Activated T-cell treated with anti-CD3 and anti-CD28 coated beads for 4 hours (primary cell): ENCODE measurements around the gene NAP1L1.

Source experiments
- DNase-seq: peaks from one replicate; pipeline ENCODE4 v3.0.0-alpha.2; 2020

Gene NAP1L1

DNA sequence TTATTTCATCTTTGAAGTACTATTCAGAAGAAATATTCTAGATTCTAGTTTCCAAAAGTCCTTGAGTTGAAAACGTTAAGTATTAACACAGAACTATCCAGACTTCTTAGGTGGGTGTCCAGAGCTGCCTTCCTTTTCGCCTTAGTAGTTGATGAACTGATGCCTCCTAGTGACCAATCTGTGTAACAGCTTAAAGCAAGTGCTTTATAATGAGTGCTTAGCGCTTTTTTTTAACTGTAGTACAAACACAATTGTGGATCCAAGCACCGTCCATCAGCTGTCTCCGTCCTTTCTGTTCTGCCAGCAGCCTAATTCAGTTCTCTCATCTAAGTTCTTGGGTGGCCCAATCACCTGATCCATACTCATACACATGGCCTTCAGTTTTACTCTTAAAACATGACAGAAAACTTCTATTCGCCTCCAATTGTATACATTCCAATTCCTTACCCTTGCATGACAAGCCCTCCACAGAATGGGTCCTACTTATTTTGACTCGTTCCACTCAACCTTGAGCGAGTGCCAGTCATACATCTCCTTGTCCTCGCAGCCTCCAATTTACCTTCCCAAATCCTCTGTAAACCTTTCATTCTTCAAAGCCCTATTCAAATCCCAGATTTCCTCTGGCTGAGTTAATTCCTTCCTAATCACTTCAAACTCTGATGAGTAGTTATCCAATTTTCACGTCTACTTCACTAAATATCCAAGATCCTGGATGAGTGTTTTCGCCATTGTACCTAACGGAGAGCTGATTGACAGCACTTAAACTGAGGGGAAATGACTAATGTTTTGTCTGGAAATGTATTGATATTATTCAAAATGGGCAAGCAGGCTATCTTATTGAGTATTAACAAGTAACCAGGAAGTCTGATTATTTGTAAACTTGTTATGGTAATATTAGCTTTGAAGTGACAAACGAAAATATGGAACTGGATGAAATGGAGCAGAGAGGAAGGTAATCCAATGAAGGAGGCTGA, 47.1 kb downstream of the NAP1L1 start:
- no peak for DNase-seq

DNA sequence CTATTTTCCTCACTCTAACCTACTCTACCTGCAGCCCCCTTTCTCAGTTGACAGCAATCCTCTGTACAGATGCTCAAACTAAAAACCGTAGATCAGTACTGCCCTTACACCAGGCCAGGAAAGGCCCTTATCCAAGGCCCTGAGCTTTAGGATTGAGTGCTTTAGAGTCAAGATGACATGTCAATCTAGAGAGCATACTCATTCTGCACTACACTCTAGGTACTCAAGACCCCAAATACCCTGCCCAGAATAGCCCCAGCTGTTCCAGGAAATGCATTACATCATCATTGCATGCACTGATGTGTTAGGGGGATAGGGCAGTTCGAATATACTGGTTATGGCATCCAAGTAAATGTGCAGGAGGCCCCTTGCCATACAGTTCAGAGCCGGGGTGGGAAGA, 49.4 kb downstream of the NAP1L1 start:
- DNase-seq: no peak

DNA sequence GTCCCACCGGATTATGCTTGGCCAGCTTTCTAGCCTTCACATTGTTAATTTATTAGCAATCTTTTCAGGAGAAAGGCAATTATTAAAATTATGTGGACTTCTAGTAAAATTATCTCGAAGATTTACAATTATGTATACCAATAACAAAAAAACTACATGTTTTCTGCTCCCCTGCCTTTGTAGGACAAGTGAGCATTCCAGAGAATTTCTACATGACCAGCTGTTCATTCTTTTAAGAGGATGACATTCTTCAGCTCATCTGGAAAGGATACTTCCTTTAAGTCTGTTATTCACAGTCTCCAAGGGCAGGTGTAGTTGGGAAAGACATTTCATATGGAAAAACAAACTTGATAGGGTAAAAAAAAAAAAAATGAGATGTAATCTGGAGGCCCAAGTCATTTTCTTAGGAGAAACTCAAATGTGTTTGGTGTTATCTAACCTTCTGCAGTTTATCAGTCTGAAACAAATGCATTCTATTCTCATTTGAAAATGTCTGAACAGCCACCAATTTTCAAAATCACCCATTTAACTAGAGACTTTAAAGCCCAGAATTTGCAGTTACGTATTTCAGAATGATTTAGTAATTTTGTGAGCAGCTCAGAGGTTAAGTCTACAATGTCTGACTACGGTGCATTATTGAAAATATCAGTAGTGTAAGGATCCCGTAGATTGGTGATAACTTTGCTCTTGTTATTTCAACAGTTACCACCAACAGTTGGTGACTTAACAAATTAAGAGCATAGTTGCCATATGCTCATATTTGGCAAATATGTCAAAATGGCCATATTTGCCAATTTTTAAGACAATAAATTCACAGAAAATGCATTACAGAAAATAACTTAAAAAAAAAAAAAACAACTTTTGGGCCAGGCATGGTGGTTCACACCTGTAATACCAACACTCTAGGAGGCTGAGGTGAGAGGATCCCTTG, 51.1 kb downstream of the NAP1L1 start:
- DNase-seq: no peak

DNA sequence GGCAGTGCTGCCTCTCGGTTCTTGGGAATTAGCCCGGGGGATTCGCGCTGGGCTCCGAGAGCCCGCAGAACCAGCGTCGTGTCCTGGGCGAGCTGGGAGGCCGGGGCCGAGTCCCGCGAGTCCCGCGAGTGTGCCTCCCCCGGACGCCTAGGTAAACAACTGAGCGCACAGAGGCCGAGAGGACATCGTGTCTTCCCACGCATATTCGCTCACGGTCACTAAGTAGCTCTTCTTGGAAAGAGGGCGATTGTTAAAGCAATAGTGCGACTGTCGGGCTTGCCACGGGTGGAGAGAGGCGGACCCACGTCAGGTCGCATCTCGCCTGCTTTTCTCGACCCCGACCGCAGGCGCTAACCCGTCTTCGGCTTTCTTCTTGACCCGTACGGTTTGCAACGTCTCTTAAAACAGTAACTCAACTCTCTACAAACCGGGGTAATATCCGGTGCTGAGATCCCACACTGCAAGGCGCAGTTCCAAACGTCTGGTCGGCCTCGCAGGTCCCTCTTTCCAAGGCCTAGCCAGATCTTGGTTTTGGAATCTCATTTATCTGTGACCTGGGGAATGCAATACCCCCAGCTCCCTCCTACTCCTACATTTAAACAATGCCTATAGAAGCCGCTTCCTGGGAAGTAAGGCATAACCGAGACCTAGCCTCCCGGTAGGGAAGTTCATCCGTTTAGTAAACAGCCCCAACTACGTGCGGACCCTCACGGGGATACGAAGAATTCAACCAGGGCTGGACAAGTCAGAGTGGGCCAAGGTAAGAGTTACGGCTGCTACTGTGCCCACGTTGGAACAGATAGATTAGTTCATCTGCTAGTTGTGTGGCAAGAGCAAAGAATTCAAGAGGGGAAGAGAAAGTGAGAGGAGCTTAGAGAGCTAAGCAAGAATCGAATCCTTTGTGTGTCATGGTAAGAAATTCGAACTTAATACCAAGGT, 52.2 kb downstream of the NAP1L1 start:
- DNase-seq: peak; percentile 23

DNA sequence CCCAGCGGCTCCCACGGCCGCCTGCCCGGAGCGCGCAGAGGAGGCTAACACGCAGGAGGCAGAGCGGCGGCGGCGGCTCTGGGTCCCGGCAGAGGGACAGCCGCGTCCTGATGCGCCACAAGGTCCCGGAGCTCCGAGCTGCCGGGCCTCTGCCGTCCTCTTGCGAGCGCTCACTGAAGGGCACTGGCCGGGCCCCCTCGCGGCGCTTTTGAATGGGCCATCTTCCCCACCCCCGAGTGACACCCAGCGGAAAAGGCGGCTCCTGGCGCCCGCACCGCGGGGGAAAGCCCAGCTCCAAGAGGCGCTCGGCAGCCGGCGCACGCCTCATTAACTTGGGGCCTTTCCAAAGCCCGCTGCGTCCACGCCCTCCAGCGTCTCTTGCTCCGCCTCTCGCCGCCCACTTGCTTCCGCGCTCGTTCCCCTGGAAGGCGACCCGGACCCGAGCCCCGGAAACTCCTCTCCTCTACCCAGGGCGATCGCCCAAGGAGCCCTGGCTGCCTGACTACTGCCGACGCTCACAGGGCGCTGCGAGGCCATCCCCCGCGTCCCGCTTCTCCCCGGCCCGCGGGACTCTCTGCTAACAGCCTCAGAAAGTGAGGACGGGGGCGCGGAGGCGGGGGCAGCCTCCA, 53.0 kb downstream of the NAP1L1 start, which contains the start of gene PHLDA1:
TSS of gene PHLDA1 (minus strand) at position 363 of the 629 bp plus-strand sequence.
- DNase-seq: peak; percentile 90

DNA sequence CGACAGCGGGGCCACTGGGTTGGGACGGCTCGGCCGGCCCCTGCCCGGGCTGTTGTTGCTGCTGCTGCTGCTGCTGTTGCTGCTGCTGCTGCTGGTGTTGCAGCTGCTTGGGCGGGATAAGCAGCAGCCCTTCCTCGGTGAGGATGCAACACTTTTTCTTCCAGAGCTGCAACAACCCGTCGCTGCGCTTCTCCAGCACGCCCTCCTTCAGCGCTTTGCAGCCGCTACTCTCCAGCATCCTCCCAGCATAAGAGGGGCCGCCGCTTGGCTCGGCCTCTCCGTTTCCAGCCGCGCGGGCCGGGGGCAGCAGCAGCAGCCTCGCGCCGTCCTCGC, 53.4 kb downstream of the NAP1L1 start:
- no peak for DNase-seq

DNA sequence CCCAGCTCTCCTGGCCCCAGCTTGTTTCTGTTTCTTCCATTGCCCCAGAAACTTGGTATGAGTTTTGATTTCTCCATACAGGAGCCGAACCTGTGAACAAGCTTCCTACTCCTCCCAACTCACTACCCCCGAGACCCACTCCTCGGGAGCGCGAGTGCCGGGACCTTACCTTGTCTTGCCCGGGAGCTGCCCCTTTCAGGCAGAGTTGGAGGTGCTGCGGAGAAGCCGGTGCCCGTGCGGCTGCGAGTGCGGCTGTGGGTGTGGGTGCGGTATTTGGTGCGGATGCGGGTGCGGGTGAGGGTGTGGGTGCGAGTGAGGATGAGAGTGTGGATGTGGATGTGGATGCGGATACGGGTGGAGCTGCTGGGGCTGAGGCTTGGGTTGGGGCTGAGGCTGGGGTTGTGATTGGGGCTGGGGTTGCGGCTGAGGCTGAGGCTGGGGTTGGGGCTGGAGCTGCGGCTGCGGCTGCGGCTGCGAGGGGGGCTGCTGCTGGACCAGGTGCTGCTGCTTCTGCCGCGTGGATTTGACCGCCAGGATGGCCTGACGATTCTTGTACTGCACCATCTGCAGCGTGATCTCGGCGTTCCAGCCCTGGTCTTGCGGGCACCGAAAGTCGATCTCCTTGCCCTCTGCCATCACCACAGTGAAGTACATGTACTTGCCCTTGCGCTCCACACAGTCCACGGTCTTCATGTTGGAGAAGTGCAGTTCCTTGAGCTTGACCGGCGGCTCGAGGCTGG, 54.0 kb downstream of the NAP1L1 start:
- DNase-seq: peak; percentile 25

DNA sequence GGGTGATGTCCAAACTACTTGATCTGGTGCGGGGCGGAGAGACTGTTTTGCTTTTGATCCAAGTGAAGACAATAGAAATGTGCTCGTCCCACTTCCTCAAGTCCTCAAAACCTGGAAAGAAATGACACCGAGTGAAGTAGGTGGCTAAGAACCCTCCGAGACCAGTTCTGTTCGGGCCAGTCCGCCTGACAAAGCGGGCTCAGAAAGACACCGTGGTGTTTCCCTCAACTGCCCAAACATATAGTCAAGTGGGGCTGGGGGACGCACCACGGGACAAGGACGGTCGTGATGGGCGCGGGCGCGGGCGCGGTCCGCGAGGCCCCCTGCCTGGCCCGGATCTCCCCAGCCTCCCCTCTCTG, 54.5 kb downstream of the NAP1L1 start:
- DNase-seq: no peak

DNA sequence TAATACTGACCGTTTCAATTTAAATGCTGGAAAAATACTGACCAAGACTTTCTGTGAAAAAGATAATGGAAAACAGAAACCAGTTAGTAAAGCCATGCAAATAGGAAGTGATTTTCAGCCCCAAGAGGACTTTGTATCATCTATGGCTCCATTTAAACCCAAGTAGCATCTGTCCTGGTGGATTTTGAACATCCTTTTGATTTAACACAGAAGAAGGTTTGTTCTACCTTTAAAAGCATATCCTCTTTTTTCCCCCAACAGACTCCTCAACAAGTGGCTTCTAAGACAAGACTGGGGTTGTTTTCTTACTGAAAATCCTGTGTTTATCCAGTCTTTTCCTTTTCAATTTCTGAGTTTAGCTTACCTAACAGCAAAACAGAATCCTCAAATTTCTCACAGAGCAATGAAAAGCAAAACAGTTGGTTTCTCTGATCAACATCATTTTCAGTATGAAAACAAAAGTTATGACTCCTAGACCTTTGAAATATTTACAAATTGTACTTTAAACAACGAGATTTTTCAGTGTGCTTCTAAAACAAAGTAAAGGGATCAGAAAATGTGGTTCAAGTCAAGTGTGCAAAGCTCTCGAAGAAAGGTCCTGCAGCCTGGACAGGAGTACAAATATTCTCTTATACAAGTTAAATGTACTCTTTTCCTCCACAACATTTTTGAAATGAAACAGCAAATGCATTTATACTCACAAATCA, 55.8 kb downstream of the NAP1L1 start:
- DNase-seq: no peak

DNA sequence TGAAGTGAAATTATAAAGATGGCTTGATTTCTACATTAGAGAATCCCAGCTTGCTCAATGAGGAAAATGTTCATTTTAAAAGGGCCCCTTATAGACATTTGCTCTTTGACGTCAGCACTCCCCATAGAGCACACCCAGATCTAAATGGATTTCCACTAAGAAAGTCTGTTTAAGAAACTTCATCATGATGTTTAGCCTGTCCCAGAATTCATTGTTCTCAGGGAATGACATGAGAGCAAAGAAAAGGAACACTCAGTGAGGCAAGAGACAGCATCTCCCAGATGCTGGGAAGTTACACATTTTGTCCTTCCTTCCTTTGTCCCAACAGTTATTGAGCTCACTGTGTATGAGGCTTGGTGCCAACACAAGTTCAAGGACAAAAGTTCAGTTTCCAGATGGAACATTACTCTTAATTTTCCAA, 57.8 kb downstream of the NAP1L1 start:
- no peak for DNase-seq

DNA sequence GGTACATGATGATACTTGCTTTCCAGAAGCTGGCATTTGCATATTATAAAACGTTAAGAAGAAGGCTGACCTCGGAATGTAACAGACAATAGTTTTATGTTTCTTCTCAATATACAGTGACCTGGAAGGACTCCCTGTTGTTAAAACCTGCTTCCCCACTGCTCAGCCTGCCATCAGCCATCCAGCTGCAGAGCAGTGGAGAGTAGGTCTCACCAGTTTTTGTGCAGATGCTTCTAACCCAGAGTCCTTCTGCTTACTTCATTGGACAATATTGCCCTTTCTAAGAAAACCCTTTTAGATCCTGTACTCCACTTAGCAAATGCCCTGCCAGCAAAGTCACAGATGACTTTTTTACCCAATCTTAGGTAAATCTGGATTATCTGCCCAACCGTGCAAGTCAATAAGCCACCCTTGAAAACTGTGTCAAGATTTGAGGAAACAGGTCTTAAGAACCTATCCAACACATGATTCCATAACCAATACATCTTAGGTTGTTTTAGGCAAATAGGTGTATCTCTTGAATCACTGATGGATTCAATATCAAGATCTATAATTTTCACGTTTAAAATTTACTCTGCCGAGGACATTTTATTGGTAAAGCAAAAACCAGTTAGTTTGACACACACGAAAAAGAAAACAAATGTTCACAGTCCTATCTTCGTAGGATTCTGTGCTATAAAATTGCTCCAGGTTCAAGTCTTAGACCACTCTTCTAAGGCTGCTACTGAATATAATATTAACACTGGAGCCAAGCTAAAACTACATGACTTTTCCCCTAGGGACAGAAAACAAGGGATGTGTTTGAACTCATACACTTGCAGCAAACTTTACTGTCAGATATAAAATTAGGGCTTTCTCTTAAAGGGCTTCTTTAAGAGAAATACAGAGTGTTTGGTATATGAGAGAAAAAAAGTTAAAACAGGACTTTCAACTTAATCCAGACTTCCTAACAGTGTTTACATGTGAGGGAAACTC, 58.6 kb downstream of the NAP1L1 start:
- DNase-seq: no peak

DNA sequence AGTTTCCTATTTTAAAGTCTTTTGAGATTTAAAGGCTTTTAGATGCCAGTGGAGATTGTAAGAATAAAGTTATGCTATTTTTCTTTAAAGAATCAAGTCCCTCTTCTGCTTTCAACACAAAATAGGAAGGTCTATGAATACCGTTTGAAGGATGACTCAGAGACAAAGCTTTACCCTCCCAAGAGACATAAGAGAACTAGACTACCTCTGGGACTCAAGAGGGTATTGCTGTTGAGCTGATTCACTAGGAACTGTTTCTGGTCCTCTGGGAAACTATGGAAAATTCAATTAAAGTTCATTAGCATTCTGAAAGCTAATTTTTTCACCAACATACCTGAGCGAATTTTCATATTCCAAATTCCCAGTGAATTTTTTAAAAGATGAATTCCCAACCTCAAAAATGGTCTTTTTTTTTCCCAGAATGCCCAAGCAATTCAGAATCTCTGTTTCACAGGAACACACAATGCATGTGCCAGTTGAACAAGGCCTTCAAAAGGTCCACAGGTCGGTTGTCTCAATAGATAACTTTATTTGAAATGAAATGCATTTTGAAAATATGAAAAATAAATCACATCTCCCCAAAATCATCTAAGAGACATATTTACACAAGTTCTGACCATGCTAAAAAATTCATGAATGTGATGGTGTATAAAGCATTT, 59.4 kb downstream of the NAP1L1 start:
- no peak for DNase-seq

DNA sequence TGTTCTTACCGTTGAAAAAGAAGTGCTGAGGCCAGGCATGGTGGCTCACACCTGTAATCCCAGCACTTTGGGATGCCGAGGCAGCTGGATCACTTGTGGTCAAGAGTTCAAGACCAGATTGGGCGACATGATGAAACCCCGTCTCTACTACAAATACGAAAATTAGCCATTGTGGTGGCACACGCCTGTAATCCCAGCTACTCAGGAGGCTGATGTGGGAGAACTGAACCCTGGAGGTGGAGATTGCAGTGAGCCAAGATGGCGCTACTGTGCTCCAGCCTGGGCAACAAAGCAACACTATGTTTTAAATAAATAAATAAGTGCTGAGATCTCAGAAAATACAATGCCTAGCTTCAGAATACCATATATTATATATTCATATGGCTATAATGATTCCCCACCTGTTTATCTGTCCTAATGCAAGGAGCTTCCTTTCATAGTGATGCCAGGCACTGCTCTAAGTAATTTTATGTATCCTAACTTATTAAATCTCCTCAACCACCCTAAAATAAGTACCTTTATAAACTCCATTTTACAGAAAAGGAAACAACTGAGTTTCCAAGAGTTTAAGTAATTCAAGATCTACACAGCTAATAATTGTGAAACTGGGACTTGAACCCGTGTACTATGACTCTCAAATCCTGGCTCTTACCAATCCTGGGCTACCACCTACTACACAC, 60.2 kb downstream of the NAP1L1 start:
- DNase-seq: no peak

DNA sequence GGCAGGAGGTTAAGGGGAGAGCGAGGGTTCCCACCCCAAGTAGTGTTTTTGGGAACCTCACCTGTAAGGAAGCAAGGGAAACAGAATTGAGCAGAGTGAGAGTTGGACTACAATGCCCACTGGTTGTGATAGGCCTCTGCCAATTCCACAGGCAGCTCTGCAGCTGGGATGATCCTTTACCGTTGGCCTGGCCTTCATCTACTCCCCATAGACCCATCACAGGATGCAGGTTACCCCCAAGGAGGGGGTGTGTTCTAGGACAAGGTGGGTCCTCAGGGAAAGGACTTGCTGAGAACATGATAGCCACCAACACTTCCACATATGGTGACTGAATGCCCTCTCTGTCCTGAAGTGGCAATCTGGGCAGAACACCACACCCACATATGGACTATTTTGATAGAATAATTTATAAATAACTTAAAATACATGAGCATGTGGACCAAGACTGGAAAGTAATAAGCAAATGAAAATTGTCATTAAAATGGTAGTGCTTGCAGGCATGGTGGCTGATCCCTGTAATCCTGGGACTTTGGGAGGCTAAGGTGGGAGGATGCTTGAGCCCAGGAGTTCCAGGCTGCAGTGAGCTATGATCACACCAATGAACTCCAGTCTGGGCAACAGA, 61.3 kb downstream of the NAP1L1 start:
- DNase-seq: no peak

DNA sequence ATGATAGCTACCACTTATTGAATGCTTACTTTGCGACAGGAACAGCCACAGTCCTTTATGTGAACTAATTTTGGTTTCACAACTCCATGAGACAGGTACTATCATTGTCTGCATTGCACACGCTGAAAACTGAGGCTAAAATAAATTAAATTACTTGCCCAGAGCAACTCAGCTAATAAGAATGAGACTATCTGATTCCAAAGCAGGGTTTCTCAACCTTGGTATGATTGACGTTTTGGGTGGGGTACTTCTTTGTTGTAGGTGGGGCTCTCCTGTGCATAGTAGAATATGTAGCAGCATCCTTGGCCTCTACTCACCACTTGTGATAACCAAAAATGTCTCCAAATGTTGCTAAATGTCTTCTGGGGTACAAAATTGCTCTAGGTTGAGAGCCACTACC, 62.0 kb downstream of the NAP1L1 start:
- DNase-seq: no peak

DNA sequence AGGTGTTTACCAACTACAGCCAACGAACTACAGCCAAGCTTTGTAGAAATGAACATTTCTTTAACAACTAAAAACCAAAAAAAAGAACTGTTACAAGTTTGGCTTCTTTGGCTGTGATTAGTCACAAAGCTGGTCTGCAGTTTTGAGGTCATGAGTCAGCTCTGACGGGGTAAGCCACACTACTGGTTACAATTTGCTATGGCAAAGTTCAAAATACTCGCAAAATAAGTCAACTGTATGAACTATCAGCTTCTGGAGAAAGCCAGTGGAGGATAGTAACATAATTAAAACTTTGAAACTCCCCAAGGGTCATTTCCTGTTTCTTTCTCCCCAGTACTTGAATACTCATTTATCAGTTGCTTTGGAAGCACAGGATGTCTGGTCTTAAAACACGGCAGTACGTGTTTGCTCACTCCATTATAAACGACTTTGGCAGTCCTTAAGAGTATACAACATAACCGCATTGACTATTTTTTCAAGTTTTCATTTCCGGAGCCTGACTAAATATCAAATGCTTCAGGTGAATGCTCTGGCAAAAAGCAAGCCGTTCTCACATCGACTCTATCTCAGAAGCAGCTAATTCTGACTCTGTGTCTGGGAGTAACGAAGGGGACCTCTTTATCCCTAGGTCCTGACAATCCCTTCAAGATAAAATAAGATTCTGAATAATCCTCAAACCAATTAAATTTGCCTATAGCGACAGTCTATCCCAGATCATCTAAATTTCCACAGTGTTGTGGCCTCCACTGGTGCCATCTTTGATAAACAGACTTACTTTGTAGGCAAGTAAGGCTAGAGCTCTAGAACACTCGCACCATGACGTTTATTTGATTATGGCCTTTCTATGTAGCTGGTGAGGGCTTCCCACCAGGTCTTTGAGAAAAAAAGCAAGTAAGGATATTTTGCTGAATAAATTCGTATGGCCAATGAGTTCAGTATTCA, 63.5 kb downstream of the NAP1L1 start:
- DNase-seq: peak; percentile 53

DNA sequence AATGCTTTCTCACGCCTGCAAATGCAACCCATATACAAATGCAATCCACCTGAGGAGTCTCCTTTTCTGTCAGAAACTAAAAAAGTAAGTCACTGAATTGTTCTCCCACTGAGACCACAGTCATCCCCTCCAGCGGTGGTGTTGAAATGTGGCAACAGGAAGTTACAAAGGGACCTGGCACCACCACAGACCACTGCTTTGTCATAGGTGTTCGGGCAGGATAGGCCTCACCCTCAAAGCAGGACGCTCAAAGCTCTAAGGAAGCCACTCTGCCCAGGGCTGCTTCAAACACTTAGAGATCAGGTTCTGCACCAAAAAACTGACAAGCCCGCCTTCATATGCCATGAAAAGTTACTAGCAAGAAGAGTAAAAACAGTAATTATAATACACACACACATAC, 64.2 kb downstream of the NAP1L1 start:
- DNase-seq: peak; percentile 34
